Measurements from ENCODE around the gene NANOGP8.

DNA sequence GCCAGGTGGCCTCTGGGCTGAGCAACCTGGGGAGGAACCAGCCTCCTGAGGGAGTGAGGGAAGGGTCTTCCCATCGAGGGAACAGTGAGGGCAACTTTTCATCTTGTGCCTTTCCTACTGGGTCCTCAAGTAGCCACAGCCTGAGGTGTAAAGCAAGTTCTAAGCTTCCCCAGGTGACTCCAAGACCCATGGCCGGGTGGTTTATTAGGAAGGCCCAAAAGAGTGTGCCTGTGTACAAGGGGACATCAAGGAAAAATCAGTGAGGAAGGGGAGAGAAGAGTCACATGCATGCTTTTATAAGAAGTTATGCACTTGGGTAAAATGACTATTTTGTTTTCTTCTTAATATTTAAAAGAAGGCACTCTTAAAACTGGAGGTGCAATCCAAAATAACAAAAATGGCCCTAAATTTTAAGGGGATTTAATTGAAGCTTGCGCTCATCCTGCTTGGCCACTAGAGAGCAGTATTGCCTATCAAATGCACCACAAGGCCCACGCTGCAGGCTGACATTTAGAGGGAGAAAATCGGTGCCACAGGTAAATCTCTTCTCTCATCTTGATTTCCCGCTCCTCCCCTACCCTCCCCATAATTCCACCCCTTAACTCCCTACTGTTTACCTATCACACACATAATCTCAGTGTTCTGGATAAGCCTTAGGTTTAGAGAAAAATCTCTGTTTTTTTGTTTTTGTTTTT lies 6.7 kb downstream of the NANOGP8 start:
- no peak for TF ChIP-seq POLR2A (IDR thresholded peaks at IDR 0.05; ENCODE audit: low read depth)
- TF ChIP-seq EP300 (IDR thresholded peaks at IDR 0.05): no peak
- TF ChIP-seq, protein P1, sequence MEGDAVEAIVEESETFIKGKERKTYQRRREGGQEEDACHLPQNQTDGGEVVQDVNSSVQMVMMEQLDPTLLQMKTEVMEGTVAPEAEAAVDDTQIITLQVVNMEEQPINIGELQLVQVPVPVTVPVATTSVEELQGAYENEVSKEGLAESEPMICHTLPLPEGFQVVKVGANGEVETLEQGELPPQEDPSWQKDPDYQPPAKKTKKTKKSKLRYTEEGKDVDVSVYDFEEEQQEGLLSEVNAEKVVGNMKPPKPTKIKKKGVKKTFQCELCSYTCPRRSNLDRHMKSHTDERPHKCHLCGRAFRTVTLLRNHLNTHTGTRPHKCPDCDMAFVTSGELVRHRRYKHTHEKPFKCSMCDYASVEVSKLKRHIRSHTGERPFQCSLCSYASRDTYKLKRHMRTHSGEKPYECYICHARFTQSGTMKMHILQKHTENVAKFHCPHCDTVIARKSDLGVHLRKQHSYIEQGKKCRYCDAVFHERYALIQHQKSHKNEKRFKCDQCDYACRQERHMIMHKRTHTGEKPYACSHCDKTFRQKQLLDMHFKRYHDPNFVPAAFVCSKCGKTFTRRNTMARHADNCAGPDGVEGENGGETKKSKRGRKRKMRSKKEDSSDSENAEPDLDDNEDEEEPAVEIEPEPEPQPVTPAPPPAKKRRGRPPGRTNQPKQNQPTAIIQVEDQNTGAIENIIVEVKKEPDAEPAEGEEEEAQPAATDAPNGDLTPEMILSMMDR (IDR thresholded peaks at IDR 0.05): peak; percentile 82 to 85 (median 84)
